Stimulated activated CD4-positive, alpha-beta T cell treated with anti-CD3 and anti-CD28 coated beads, Interleukin-15, amount 100 ng/mL, for 24 hours (primary cell): ENCODE measurements around the gene FBLN5.
"Not testable (repeated sequence)": the region's sequence is repeated elsewhere in the genome, so short reads cannot be mapped to it uniquely, and the experiment has no call there.

Source experiments
- DNase-seq: peaks from one replicate; pipeline ENCODE4 v3.0.0-alpha.2; 2020

Gene FBLN5

DNA sequence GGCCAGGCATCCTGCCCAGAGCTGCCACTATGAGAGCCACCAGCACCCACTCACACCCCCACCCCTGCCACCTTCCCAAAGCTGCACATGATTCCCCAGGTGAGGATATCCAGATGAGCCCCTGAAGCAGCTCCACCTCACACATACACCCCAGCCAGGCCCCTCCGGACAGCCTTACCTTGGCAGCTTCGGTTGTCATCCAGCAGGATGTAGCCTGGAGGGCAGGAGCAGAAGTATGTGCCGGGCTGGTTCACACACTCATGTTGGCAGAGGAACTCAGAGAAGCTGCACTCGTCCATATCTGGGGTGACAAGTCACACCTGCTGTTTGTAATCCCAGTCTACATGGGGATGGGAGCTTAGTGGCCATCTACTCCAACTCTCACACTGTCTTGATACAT, 64.7 kb downstream of the FBLN5 start:
- DNase-seq = no peak

DNA sequence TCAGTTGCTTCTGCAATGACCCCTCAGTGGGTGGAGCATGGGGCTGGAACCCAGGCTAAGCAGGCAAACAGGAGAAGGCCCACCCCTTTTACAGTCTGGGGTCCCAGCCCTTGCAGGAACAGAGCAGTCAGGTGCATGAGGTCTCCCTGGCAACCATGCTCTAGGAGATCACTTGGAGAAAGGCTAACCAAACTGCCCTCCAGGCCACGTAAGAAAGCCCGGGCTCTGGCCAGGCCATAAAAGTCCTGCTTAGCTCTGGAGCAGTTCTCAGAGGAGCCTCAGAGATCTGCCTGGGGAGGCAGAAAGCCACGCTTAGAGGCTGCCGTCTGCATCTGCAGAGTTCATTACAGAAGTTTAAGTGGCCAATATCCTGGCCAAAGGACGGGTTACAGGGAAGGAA, 65.1 kb downstream of the FBLN5 start:
- DNase-seq = no peak

DNA sequence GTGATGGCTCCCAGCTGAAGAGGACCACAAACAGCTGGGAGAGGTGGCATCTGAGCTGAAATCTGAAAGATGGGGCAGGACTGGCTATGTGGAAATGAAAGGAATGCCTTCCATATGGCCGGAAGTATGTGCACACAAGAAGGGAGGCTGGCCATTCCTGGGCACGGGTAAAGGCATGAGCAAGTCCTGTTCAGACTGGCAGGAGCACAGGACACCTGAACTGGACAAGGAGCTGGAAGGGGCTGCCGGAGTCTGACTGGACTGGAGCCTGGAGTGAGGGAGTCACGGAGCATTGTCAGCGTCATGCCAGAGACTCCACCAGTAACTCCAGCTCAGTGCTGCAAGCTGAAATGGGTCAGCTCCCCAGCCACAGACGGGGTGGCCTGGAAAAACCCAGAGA, 68.3 kb downstream of the FBLN5 start:
- DNase-seq = no peak

DNA sequence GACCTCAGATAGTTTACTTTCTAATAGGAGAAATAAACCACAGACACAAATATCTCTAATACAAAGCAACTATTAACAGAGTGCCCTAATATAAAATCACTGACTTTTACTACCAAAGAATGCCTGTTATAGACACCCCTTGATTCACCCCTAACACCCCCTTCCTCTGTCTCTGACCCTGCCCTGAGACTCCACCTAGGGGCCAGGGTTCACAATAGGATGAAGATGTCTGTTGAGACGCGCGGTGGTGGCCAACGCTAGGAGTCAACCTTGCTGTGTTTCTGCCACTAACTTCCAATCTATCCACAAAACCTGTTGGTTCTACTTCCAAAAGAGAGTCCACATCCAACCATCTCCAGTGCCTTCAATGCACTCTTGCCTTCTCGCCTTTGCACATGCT, 69.2 kb downstream of the FBLN5 start:
- DNase-seq = no peak

DNA sequence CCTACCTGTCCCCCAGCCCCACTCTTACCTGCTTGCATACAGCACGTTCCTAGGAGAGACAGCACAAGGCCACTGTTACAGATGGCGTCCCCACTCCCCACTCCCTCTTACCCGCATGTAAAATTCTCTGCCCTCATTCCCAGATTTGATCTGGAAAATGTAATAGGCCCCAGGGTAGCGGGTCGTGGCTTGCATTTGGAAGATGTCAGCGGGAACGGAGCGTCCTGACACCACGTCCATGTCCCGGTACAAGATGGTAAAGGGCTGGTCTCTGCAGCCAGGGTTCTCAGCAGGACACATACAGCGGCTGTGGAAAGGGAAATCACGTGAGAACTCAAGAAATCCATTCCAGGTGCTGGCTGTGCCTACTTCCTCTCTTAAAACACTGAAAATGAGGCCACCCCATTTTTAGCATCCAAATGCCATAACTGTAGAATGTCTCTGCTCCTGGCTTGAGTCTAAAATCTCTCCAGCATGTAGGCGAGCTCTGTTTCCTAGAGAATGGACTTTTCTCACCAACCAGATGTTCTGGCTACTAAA, 70.0 kb downstream of the FBLN5 start:
- no peak for DNase-seq

DNA sequence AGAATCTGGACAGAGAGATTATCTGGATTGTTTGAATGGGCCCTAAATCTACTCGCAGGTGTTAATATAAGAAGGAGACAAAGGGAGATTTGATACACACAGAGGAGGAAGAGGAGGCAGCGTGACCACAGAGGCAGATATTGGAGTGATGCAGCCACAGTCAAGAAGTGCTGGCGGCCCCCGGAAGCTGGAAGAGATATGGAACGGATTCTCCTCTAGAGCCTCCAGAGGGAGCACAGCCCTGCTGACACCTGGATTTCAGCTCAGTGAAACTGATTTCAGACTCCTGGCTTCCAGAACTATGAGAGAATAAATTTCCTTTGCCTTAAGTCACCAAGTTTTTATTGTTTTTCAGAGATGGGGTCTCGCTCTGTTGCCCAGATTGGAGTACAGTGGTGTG, 71.0 kb downstream of the FBLN5 start:
- no peak for DNase-seq

DNA sequence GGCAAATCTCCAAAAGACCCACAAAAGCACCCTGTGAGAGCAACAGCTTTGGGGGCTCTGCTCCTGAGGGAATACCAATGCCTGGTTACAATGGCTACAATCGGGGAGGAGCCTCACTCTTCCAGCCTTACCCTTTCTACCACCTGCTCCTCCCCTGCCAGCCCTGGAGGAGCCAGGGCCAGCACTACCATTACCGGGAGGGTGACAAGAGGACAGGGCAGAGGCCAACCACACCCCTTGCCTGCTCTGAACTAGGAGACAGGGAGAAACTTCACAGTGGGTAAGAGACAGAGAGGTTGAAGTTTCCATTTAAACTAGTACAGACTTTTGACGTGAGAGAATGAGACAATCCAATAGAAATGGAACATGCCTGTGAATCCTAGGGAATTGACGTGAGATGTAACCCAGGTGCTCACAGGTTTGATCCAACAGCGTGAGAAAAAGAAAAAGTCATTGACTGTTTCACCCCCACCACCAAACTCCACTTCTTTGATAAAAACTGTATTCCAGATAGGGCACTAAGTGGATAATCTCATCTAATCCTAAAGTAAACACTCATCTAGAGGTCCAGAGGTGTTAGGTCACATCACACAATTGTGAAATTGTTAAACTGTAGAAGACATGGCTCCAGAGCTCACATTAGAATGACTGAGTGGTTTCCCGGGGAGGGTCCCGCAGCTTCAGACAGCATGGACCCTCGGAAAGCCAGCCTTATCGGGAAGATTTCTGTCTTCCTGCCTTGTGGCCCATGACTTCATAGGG, 71.8 kb downstream of the FBLN5 start:
- no peak for DNase-seq

DNA sequence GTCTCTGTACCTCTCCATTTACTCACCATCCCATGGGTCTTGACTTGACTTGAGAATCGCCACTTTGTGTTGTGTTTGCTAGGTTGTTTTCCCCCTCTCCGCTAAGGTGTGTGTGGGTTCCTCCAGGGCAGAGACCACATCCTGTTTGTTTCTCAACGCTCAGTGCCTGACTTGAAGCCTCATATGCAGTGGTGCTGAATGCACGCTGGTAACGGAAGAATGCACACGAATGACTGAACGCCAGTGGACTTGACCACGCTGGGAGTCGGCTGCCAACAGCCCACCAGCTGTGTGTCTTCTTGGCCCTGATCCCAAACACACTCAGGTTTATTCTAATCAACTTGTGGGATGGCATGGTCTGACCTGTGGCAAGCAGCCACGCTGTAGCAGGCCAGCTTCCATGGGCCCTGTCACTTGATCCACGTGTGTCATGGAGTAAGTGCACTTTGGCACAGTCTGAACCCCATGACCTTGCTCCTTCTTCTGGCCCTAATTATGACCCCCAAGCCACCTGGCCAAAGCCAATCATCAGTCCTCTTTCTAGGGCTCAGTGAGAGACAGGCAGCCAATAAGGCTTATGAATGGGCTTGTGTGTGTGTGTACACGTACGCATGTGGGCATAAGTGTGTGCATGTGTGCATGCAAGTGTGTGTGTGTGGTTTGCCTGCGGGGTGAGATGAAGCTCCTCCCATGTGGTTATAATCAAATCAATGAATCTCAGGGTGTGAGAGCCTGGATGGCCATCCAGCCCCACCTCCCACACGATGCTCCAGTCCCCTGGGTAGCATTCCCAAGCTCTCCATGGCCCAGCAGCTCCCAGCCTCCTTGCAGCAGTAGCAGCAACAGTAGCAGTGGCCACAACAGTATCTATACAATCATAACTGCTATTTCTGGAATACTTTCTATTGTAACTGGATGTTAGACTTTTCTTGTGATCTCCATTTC, 73.8 kb downstream of the FBLN5 start:
- DNase-seq = peak; percentile 66

DNA sequence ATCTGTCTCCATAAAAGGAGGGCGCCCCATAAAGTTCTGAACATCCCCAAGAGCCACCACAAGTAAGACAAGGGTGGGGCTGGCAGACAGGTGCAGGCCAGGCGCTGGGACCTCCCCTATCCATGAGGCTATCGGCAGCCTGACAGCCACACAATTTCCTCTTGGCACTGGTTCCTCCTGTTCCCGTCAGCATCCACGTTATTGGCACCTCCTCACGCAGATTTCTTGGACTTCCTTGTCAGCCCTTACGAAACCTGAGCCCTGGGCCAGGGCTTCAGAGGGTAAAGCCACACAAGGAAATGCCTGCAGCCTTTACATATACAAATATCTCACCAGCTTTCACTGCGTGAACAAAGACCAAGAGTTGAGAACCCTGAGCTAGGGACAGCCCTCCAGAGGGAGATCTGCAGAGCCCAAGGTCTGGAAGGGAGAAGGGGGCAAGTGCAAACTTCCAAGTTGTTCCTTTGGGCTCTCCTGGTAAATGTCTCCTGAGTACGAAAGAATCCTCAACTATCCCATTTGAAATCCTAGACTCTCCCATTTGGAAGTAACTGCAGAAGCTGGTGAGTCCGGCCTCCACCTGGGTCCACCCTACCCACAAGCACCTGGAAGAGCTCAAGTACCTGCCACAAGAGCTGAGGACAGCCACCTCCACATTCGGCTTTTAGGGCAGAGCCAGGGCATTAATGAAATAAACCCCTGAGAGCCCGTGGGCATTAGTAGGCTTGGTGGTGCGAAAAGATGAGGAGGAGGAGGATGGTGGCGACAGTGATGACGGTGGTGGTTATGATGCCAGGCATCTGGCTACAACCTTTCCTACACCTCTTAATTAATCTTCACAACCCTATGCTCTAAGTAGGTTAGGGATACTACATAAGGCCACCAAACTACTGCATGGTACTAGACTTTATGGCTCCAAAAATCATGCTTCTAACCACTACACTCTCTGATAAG, 74.7 kb downstream of the FBLN5 start:
- DNase-seq = no peak

DNA sequence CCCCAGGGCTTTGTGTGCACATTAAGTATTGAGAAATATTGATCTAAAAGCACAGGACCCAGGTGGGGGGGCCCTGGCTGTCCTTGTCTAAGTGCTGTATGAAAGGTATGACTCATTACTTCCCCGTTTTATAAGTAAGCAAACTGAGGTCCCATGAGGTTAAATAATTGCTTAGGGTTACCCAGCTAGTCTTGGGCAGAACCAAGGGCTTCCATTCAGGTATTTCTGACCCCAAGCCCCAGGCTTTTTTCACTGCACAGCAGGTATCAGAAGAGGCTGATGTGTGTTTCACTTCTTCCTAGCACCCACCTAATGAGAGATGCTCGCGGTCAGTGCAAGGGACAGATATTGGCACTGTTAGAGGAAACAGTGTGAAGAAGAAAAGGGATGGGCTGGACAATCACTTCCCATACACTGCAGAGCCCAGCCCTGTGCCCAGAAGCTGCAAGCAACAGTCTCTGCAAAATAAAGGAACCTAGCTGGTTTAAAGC, 75.4 kb downstream of the FBLN5 start:
- peak; percentile 58 for DNase-seq

DNA sequence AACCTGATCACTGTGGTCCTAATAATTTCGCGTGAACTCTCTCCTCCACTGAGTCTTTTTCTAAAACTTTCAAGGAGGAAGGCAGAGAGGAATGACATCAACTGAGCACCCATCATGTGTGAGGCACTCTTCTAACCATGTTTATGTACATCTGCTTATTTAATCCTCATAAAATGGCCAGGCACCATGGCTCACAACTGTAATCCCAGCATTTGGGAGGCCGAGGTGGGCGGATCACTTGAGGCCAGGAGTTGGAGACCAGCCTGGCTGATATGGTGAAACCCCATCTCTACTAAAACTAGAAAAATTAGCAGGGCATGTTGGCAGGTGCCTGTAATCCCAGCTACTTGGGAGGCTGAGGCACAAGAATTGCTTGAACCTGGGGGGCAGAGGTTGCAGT, 76.1 kb downstream of the FBLN5 start:
- DNase-seq = not testable (repeated sequence)

DNA sequence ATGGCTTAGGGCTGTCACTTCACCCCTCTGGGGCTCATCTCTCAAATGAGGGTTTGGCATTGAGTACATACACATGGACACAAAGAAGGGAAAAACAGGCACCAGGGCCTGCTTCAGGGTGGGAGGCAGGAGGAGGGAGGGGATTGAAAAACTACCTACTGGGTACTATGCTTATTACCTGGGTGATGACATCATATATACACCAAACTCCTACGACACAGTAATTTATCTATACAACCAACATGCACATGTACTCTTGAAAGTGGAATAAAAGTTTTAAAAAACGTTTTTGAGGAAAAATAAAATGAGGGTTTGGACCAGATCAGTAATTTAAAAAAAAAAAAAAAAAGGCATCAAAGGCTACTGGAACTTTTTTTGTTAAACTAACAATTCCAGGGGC, 76.6 kb downstream of the FBLN5 start:
- no peak for DNase-seq

DNA sequence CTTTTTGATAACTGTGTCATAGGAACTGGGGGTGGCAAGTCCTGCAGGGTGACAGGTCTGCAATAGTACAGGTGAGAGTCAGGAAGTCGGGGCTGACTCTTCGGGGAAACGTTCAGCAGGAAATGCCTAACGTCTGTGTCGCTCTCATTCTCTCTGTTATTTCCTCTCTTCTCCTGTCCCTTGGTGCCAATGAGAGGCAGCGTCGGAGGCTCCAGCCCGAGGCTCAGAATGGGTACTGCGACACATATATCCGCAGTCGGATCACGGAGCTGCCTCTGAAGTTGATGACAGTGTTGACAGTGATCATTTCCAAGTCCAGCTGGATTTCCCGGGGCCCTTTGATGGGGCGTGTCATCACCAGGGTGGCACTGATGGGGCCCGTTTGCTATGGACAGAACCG, 77.5 kb downstream of the FBLN5 start:
- DNase-seq = peak; percentile 56

DNA sequence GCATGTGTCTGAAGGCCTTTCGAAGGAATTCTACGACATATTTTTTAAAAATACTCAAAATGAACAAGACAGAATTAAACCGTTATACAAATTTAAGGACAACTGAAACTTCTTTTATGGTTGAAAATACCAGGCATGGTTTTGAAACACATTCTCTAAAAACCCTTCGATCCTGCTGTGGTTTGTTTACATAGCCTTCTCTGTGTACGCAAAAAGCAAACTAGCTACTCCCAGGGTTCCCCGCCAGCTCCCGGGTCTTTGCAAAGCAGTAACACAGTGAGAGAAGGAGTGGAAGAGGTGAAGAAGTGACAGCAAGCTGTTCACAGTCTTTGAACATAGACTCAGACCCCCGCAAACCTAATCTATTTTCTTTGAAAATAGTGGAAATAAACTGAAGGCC, 77.9 kb downstream of the FBLN5 start:
- no peak for DNase-seq

DNA sequence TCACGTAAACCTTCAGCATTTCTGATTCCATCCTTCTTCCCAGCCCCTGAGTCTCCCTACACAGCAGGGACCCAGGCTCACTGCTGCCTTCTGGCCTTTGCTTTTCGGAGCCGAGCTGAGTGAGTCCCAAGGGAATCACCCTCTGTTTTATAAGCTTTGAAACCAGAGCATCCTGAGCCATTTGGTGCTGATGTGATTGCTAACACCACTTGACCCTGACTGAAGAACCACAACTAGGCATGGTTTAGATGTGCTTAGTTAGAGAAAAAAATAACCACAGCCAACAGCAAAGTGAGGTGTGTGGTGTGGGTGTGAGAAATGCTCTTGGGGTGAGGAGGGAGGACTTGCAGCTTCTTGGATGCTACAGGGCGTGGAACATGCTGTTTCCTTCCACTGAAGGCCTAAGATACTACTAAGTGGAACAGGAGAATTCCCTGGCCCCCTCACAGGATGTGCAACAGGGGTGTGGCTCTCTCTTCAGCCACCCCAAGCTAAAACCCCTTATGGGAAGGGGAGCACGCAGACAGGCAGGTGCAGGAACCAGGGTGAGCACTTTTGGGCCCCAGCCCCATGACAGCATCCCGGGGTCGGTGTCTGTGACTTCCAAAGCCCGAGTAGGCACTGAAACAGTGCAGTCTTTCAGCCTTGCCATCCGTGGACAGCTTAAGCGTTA, 80.0 kb downstream of the FBLN5 start, which contains the start of gene TC2N:
Gene TC2N (minus strand): TSS at position 221 of the 673 bp plus-strand sequence. CDS start 53,767 bp downstream, outside the sequence.
- DNase-seq = peak; percentile 63

DNA sequence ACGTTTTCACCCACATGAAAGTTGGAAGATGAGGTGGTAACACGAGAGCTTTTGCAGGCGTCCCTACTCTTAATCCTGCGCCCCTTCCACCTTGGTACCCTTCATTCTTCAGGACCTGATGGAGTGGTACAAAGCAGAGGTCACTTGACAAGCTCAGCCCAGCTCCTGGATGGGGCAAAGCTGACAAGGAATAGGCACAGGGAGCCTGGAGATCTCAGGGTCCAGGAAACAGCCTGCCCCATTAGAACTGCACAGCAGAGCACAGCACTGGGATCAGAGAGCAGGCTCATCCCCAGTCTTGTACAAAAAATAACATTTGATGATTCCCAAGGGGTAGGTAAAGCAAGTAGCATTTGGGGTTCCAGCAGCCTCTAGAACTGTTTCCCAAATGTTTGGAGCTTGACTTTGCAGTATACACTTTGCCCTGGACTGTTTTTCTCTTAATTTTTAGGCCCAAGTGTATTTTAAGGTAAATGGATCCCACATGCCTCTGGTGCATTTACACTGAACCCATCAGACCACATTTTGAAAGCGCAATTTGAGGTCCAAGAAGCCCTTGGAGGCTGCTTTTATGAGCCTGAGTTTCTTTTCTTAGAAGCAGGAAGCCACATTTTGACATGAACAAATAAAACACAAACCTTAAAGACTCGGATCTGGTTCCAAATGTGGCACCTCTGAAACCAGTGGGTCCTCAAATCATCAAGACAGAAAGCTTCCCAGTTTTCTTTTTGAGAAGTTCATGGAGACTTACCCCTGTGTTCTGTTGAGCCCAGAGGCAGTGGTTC, 80.8 kb downstream of the FBLN5 start:
- no peak for DNase-seq

DNA sequence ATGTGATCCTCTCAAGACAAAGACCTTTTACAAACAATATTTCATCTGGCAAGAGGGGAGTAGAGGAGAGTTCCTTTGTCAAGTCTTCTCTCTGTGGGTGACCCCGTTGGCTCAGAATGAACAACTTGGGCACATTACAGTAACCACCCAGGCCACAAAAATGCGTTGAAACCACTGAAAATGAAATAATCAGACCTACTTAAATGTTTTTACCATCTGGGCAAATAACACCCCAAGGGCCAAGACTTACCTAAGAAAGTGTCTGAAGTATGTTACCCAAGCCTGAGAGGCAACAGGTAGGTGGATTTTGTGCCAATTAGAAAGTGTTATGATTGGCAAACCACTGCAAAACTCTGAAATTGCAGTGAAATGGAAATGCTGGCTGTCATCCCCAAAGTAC, 81.4 kb downstream of the FBLN5 start:
- DNase-seq = peak; percentile 66

DNA sequence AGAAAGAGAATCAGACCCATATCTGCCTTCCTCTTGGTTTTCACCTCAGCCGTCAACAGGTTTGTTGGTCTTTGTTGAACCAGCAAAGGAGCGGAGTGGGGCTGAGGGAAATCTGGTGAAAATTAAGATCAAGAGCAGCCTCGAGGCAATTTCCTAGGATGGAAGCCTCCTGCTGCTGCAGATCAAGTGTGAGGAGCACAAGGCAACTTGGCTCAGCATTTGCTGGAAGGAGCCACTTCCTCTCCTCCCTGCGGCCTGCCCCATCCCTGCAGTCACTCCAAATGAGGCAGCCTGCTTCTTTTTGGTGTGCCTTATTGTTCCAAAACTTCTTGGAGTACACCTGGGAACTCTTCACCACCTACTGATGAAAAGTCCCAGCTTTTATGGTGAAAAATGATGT, 85.1 kb downstream of the FBLN5 start:
- no peak for DNase-seq

DNA sequence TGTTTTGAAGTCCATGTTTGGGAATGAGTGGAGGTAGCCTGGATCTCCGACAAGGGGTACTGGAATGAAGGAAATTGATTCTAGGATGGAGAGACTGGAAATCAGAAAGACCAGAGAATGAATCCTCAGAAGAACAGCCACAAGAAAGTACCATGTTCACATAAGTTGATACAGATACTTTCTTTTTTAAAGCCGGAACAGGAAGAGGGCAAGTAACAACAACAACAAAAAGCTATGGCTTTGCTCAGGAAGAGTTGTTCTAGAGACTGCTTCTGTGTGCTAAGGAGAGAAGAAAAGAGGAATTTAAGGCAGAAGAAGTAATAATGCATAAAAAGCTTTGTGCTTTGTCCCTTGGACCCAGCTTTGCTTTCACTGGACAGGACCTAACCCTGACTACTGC, 86.4 kb downstream of the FBLN5 start:
- no peak for DNase-seq

DNA sequence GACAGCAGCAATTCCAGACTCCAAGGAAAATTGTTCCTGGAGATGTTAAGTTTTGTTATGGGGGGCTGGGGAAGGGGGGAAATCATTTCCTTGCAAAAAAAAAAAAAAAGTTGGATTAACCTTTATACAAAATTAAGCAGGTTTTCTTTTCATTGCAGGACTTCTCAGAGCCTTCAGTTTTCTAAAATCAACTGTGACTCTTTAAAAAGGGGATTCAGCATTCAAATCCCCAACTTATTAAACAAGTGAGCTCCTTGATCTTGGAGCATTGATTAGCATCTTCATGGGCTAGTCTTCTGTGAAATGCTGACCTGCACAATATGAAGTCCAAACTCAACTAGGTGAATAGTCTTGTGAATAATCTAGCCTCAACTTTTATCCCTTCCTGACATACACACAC, 87.3 kb downstream of the FBLN5 start:
- DNase-seq = no peak
